H1 (cell line): ENCODE measurements around the gene C4orf33. TPM values are rescaled to one million over a fixed set of nuclear protein-coding genes. Genes with fewer than 3 reads are reported as not detected.

Experiments used
- EGR1 ChIP-seq: IDR thresholded peaks from 2 replicates; pipeline ENCODE4 v1.6.1; 2011; ENCODE audit warnings: low read depth, low read length, borderline replicate concordance
- EP300 ChIP-seq, 2 experiments: IDR thresholded peaks; 1 replicate in 1 of 2; 2 replicates in 1 of 2; pipeline ENCODE4 v1.6.1; 2011 to 2012; ENCODE audit warnings: low read depth in 2 of 2, low read length in 2 of 2, mild to moderate bottlenecking in 2 of 2, borderline replicate concordance in 1 of 2, inconsistent platforms in 1 of 2, moderate library complexity in 1 of 2
- NRF1 ChIP-seq: IDR thresholded peaks from 2 replicates; pipeline ENCODE4 v1.6.1; 2011; ENCODE audit warnings: mild to moderate bottlenecking, low read depth, low read length, improper control_type of control experiment
- PHF8 ChIP-seq: fragments of 200-600 bp; sonication (generic); conservative IDR thresholded peaks from 2 replicates; pipeline ENCODE4 v1.7.1; 2012; ENCODE audit warnings: low read depth, mild to moderate bottlenecking, inconsistent platforms, low read length, moderate library complexity
- RXRA ChIP-seq: IDR thresholded peaks from 2 replicates; pipeline ENCODE4 v1.6.1; 2011; ENCODE audit warnings: low read depth, mild to moderate bottlenecking, low read length, moderate library complexity; ENCODE audit not compliant: insufficient read depth
- SIX5 ChIP-seq: IDR thresholded peaks from 2 replicates; pipeline ENCODE4 v1.6.1; 2011; ENCODE audit warnings: mild to moderate bottlenecking, low read depth, low read length
- SUZ12 ChIP-seq: fragments of 200-600 bp; sonication (generic); IDR thresholded peaks from 2 replicates; pipeline ENCODE4 v1.6.1; 2012; ENCODE audit warnings: mild to moderate bottlenecking, inconsistent platforms, low read length, moderate library complexity, mixed read lengths
- TCF12 ChIP-seq: IDR thresholded peaks from 2 replicates; pipeline ENCODE4 v1.6.1; 2011; ENCODE audit warnings: low read depth, mild to moderate bottlenecking, low read length
- ZNF274 ChIP-seq: IDR thresholded peaks from 2 replicates; pipeline ENCODE4 v1.7.0; 2012; ENCODE audit warnings: low read length, borderline replicate concordance; ENCODE audit errors: extremely low read depth
- polyA plus RNA-seq, 7 experiments: library from polyadenylated mRNA; depleted of rRNA in 3 of 7; stranded (reverse) in 5 of 7; unstranded in 2 of 7; fragments of >200 nt in 5 of 7; fragments of 200-250 nt in 2 of 7; gene quantifications; 1 replicate in 5 of 7; 2 replicates in 1 of 7; 4 replicates in 1 of 7; pipeline versions ENCODE4 v1.2.1 to v1.2.3, GENCODE V29; 2011 to 2013; ENCODE audit warnings: missing spikeins in 2 of 7, mixed read lengths in 2 of 7
- total RNA-seq: library from RNA; stranded (reverse); fragmentation: NEBNext Ultra II Directional; extraction: Animal tissue kit (Norgen Biotek cat#: 25700); gene quantifications from 2 replicates; pipeline ENCODE4 v1.2.1, GENCODE V29; 2021
- TF ChIP-seq, protein P1 (sequence below): fragments of 300-600 bp; sonication (generic); IDR thresholded peaks from 2 replicates; pipeline ENCODE4 v1.7.1; 2012; ENCODE audit warnings: low read length, moderate library complexity, mild to moderate bottlenecking, inconsistent platforms; ENCODE audit not compliant: insufficient replicate concordance

The C4orf33 gene
- total and polyA plus RNA-seq, 2 of the 8 experiments (the other 6 are each of a cell fraction or from before 2014, with no cell fraction given): 3.4 to 6.0 TPM

- TF ChIP-seq, protein P1, sequence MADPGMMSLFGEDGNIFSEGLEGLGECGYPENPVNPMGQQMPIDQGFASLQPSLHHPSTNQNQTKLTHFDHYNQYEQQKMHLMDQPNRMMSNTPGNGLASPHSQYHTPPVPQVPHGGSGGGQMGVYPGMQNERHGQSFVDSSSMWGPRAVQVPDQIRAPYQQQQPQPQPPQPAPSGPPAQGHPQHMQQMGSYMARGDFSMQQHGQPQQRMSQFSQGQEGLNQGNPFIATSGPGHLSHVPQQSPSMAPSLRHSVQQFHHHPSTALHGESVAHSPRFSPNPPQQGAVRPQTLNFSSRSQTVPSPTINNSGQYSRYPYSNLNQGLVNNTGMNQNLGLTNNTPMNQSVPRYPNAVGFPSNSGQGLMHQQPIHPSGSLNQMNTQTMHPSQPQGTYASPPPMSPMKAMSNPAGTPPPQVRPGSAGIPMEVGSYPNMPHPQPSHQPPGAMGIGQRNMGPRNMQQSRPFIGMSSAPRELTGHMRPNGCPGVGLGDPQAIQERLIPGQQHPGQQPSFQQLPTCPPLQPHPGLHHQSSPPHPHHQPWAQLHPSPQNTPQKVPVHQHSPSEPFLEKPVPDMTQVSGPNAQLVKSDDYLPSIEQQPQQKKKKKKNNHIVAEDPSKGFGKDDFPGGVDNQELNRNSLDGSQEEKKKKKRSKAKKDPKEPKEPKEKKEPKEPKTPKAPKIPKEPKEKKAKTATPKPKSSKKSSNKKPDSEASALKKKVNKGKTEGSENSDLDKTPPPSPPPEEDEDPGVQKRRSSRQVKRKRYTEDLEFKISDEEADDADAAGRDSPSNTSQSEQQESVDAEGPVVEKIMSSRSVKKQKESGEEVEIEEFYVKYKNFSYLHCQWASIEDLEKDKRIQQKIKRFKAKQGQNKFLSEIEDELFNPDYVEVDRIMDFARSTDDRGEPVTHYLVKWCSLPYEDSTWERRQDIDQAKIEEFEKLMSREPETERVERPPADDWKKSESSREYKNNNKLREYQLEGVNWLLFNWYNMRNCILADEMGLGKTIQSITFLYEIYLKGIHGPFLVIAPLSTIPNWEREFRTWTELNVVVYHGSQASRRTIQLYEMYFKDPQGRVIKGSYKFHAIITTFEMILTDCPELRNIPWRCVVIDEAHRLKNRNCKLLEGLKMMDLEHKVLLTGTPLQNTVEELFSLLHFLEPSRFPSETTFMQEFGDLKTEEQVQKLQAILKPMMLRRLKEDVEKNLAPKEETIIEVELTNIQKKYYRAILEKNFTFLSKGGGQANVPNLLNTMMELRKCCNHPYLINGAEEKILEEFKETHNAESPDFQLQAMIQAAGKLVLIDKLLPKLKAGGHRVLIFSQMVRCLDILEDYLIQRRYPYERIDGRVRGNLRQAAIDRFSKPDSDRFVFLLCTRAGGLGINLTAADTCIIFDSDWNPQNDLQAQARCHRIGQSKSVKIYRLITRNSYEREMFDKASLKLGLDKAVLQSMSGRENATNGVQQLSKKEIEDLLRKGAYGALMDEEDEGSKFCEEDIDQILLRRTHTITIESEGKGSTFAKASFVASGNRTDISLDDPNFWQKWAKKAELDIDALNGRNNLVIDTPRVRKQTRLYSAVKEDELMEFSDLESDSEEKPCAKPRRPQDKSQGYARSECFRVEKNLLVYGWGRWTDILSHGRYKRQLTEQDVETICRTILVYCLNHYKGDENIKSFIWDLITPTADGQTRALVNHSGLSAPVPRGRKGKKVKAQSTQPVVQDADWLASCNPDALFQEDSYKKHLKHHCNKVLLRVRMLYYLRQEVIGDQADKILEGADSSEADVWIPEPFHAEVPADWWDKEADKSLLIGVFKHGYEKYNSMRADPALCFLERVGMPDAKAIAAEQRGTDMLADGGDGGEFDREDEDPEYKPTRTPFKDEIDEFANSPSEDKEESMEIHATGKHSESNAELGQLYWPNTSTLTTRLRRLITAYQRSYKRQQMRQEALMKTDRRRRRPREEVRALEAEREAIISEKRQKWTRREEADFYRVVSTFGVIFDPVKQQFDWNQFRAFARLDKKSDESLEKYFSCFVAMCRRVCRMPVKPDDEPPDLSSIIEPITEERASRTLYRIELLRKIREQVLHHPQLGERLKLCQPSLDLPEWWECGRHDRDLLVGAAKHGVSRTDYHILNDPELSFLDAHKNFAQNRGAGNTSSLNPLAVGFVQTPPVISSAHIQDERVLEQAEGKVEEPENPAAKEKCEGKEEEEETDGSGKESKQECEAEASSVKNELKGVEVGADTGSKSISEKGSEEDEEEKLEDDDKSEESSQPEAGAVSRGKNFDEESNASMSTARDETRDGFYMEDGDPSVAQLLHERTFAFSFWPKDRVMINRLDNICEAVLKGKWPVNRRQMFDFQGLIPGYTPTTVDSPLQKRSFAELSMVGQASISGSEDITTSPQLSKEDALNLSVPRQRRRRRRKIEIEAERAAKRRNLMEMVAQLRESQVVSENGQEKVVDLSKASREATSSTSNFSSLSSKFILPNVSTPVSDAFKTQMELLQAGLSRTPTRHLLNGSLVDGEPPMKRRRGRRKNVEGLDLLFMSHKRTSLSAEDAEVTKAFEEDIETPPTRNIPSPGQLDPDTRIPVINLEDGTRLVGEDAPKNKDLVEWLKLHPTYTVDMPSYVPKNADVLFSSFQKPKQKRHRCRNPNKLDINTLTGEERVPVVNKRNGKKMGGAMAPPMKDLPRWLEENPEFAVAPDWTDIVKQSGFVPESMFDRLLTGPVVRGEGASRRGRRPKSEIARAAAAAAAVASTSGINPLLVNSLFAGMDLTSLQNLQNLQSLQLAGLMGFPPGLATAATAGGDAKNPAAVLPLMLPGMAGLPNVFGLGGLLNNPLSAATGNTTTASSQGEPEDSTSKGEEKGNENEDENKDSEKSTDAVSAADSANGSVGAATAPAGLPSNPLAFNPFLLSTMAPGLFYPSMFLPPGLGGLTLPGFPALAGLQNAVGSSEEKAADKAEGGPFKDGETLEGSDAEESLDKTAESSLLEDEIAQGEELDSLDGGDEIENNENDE: no peak
- no peak for TF ChIP-seq EP300 (IDR thresholded peaks at IDR 0.05; ENCODE audit: borderline replicate concordance in 1 of 2, low read depth in 2 of 2, low read length in 2 of 2)
- no peak for TF ChIP-seq NRF1
- TF ChIP-seq SIX5: no peak
- no peak for TF ChIP-seq RXRA
- TF ChIP-seq PHF8: no peak
- TF ChIP-seq ZNF274: no peak
- TF ChIP-seq TCF12: no peak
- TF ChIP-seq EGR1: no peak
- no peak for TF ChIP-seq SUZ12
Observed at GRCh38 chr4:129094347-129094746, 1.6 kb upstream of the C4orf33 start (continued).
